ENCODE measurements around the gene RTN4.
A peak's percentile ranks its signal among the peaks of the same experiment; 100 is the strongest.
"Not testable (repeated sequence)": the region's sequence is repeated elsewhere in the genome, so short reads cannot be mapped to it uniquely, and the experiment has no call there.

Gene RTN4

DNA sequence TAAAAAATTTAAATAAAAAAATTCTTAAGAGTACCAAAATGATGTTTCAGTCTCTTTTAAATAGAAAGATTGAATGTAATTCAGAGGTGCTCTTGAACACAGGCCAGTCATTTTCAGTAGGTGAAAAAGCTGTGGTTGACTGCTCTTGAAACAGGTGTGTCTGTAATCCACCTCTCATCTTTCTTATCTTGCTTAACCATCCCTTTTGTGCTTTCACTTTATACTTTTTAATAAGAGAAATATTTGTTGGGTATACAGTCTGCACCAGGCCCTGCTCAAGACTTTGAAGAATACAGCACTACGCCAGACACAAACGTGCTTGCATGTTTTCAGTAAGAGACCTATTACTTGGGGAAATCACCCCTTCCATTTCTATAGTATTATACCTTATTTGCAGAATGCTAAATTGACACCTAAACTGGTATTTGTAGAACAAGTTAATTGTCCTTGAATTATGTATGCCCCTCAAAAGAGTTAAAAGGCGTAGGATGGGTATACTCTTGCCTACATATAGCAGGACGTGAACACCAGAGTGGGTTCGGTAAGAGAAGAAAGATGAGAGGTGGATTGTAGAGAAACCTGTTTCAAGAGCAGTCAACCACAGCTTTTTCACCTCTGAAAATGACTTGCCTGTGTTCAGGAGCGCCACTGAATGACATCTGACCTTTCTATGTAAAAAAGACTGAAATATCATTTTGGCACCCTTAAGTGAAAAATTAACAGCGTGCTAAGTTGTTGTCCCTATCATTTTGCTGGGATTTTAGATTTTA is 4.0 kb upstream of the RTN4 start:
- H3K4me3 ChIP-seq (ENCODE audit: insufficient read depth, low read depth, low read length), result no peak overlapping the region
- no peaks in the 10 kb centered on the region for H3K36me3 ChIP-seq (ENCODE audit: control insufficient read depth, insufficient read depth, low read length)
- H3K27ac ChIP-seq (ENCODE audit: insufficient read depth, low read depth, low read length, poor library complexity, severe bottlenecking), result no peak overlapping the region
- no peaks in the 10 kb centered on the region for H3K9me3 ChIP-seq (ENCODE audit: control insufficient read depth, low read length)
- H3K4me1 ChIP-seq (ENCODE audit: control insufficient read depth, insufficient read depth, low read length), result no peaks in the 10 kb centered on the region
- H3K27me3 ChIP-seq (ENCODE audit: control insufficient read depth, insufficient read depth, low read length, poor library complexity, severe bottlenecking), result no peaks in the 10 kb centered on the region
- WGBS, 2 experiments, result 93 to 98% methylated on average over 7 of the region's 7 CpGs

DNA sequence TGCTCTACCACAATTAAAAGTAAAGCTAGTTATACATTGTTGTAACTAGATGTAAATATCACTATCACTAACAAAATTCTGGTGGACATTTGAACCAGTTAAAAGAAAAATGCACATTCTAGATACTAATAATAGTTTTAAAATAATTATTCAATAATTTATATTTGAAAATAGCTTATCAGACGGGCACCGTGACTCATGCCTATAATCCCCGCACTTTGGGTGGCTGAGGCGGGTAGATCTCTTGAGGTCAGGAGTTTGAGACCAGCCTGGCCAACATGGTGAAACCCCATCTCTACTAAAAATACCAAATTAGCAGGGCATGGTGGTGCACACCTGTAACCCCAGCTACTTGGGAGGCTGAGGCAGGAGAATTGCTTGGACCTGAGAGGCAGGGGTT is 3.0 kb upstream of the RTN4 start:
- not testable (repeated sequence) for H3K9me3 ChIP-seq (ENCODE audit: control insufficient read depth, low read length); H3K27me3 ChIP-seq (ENCODE audit: control insufficient read depth, insufficient read depth, low read length, poor library complexity, severe bottlenecking); H3K27ac ChIP-seq (ENCODE audit: insufficient read depth, low read depth, low read length, poor library complexity, severe bottlenecking); H3K4me3 ChIP-seq (ENCODE audit: insufficient read depth, low read depth, low read length); H3K36me3 ChIP-seq (ENCODE audit: control insufficient read depth, insufficient read depth, low read length); H3K4me1 ChIP-seq (ENCODE audit: control insufficient read depth, insufficient read depth, low read length)
- WGBS, 2 experiments, result 91 to 95% methylated on average over 4 of the region's 4 CpGs

DNA sequence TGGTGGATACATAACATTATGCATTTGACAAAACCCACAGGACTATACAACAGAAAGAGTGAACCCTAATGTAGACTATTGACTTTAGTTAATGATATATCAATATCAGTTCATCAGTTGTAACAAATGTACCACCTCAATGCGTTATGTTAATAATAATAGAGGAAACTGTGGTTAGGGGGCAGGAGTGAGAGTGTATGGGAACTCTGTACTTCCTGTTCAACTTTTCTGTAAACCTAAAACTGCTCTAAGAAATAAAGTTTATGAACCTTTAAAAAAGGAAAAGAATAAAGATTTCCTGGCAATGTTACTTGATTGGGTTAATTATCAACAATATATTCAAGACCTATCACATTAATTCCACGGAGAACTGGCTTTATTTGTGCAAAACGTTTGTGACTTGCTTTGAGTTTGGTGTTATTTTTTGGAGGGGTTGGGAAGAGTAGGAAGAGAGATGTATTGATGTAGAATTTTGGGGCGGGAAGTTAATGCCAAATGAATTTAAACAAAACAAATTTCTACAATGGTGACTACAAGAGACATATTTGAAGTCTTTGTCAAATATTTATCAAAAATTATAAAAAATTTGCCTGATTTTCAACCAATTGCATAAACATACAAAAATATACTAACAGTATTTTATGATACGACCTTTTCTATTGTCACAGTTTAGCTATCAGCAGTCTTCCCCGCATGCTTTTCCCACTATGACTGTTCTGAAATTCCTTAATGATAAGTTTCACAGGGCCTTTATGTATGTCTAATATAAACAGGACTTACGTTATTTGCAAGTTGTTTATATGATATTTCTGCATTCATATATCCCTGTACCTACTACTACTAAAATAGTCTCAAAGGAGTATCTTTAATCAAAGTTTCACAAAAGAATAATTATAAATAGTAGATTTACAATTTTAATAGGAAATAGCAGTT is 2.1 kb upstream of the RTN4 start:
- Histone ChIP-seq H3K4me3 (ENCODE audit: insufficient read depth, low read depth, low read length) (no peak overlapping the region), H3K36me3 (ENCODE audit: control insufficient read depth, insufficient read depth, low read length) (no peaks in the 10 kb centered on the region), H3K9me3 (ENCODE audit: control insufficient read depth, low read length) (no peaks in the 10 kb centered on the region), H3K27me3 (ENCODE audit: control insufficient read depth, insufficient read depth, low read length, poor library complexity, severe bottlenecking) (no peaks in the 10 kb centered on the region), H3K4me1 (ENCODE audit: control insufficient read depth, insufficient read depth, low read length) (peaks cover 5% of the 10 kb centered on the region), H3K27ac (ENCODE audit: insufficient read depth, low read depth, low read length, poor library complexity, severe bottlenecking) (no peak overlapping the region)
- 86 to 95% methylated on average over 4 to 5 of the region's 7 CpGs for WGBS, 2 experiments

DNA sequence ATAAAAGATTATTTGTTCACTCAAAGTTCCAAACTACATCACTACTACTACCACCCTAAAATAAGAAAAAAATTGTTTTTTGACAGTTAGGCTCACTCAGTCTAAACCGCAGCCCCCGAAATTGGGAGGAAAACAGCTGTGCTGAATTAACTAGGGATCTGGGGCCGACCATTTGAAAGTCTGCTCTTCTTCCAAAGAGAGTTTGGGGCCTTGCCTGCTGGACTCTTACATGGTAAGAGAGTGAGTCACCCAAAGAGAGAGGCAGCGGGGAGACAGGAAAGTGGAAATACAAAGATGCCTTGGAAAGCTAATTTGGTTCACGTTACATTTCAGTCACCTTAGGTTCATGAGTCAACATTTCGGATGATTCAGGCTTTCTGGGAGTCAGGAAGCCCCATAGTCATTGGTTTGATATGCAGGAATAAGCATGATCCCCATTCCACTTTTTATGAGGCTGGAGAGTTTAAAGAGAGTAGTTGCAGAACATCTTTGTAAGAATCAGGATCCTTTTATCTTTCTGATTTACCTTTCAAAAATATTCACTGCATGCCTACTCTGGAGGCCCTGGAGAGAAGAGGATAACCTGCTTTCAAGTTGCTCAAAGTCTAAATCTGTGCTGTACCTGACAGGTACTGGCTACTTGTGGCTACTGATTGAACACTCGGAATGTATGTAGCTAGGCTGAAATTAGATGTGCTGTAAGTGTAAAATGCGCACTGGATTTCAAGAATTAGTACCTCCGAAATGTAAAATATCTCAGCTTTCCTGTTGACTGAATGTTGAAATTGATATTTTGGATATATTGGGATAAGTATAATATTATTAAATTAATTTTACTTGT is 995 bp upstream of the RTN4 start:
- Histone ChIP-seq H3K27ac (ENCODE audit: insufficient read depth, low read depth, low read length, poor library complexity, severe bottlenecking) (peak overlapping the region; percentile 85), H3K9me3 (ENCODE audit: control insufficient read depth, low read length) (no peaks in the 10 kb centered on the region), H3K27me3 (ENCODE audit: control insufficient read depth, insufficient read depth, low read length, poor library complexity, severe bottlenecking) (no peaks in the 10 kb centered on the region), H3K4me3 (ENCODE audit: insufficient read depth, low read depth, low read length) (peak overlapping the region; percentile 95), H3K4me1 (ENCODE audit: control insufficient read depth, insufficient read depth, low read length) (peaks cover 5% of the 10 kb centered on the region), H3K36me3 (ENCODE audit: control insufficient read depth, insufficient read depth, low read length) (no peaks in the 10 kb centered on the region)
- 28% methylated on average over 9 of the region's 9 CpGs for WGBS, 2 experiments

DNA sequence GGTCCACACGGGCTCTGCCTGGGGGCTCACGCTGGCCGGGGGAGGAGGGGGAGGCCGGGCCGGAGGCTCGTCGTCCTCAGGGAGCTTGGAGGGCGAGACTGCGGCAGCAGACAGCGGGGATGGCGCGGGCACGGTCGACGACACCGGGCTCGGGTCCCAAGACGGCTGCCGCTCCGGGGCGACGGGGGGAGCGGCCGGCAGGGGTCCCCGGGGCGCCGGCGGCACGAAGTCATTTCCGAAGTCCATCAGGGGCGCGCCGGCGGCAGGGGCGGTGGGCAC is 491 bp downstream of the RTN4 start:
- 0% methylated on average over 35 of the region's 35 CpGs for WGBS, 2 experiments
- H3K4me1 ChIP-seq (ENCODE audit: control insufficient read depth, insufficient read depth, low read length), result peaks cover 5% of the 10 kb centered on the region
- peak overlapping the region; percentile 95 for H3K27ac ChIP-seq (ENCODE audit: insufficient read depth, low read depth, low read length, poor library complexity, severe bottlenecking)

DNA sequence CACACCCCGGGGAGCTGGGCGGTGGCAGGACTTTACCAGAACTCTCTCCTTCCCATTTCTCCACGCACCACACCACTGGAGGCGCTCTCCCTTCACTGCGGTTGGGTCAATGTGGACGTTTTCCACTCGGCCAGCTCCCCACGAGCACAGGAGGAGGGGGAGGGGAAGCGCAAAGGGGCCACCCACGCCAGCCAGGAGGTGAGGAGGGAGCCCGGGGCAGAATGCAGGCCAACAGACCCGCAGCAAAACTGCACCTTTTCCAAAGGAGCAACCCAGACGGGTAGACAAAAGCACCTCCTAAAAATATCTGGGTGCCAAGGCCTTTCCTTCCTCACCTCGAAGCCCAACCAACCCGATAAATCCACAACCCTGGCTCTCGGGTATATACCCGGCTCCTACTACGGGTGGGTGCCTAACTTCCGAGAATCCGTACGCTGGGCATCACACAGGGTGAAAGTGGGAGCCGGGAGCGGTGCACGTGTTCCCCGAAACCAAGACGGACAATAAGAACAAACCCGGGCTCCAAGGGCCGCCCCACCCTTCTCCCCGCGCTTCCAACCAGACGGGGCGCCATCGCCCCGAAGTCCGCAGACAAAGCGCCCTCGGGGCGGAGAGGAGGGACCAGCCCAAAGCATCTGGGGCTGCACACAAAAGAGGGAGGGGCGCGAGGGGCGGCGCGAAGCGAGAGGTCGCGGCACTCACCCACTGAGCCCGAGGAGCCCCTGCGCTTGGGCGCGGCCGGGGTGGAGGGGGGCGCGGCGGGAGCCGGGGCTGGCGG is 1.0 kb downstream of the RTN4 start:
- Histone ChIP-seq H3K36me3 (ENCODE audit: control insufficient read depth, insufficient read depth, low read length) (no peaks in the 10 kb centered on the region), H3K27me3 (ENCODE audit: control insufficient read depth, insufficient read depth, low read length, poor library complexity, severe bottlenecking) (no peaks in the 10 kb centered on the region), H3K9me3 (ENCODE audit: control insufficient read depth, low read length) (no peaks in the 10 kb centered on the region), H3K4me1 (ENCODE audit: control insufficient read depth, insufficient read depth, low read length) (peaks cover 5% of the 10 kb centered on the region), H3K27ac (ENCODE audit: insufficient read depth, low read depth, low read length, poor library complexity, severe bottlenecking) (peak overlapping the region; percentile 95), H3K4me3 (ENCODE audit: insufficient read depth, low read depth, low read length) (peak overlapping the region; percentile 95)
- WGBS, 2 experiments, result 0% methylated on average over 56 of the region's 56 CpGs

More for the DNA sequence above, 491 bp downstream of the RTN4 start:
- no peaks in the 10 kb centered on the region for H3K36me3 ChIP-seq (ENCODE audit: control insufficient read depth, insufficient read depth, low read length)
- no peaks in the 10 kb centered on the region for H3K9me3 ChIP-seq (ENCODE audit: control insufficient read depth, low read length)
- H3K4me3 ChIP-seq (ENCODE audit: insufficient read depth, low read depth, low read length), result peak overlapping the region; percentile 95
- no peaks in the 10 kb centered on the region for H3K27me3 ChIP-seq (ENCODE audit: control insufficient read depth, insufficient read depth, low read length, poor library complexity, severe bottlenecking)

DNA sequence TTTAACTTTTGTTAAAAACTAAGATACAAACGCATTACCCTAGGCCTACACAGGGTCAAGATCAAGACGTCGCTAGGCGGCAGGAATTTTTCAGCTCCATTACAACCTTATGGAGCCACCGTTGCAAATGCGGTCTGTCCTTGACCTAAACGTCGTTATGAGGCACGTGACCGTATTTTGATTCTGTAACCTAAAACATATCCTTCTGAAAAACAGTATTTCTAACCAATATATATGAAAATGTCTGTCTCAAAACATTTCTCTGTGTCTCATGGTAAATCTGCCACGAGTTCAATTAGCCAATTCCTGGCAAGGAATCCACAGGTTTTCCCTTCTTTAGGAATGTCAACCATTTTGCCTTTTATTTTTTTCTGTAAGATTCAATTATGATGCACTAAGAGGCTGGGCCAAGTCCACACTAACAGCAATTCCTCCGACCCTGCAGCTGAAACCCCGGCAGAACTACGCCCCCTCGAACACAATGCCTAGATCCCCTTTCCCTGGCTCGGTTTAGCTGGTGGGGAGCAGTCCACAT is 1.7 kb downstream of the RTN4 start:
- Histone ChIP-seq H3K27me3 (ENCODE audit: control insufficient read depth, insufficient read depth, low read length, poor library complexity, severe bottlenecking) (no peaks in the 10 kb centered on the region), H3K27ac (ENCODE audit: insufficient read depth, low read depth, low read length, poor library complexity, severe bottlenecking) (peak overlapping the region; percentile 95), H3K4me3 (ENCODE audit: insufficient read depth, low read depth, low read length) (peak overlapping the region; percentile 95), H3K36me3 (ENCODE audit: control insufficient read depth, insufficient read depth, low read length) (no peaks in the 10 kb centered on the region), H3K9me3 (ENCODE audit: control insufficient read depth, low read length) (no peaks in the 10 kb centered on the region), H3K4me1 (ENCODE audit: control insufficient read depth, insufficient read depth, low read length) (peaks cover 5% of the 10 kb centered on the region)
- WGBS, 2 experiments, result 0 to 2% methylated on average over 16 of the region's 16 CpGs

DNA sequence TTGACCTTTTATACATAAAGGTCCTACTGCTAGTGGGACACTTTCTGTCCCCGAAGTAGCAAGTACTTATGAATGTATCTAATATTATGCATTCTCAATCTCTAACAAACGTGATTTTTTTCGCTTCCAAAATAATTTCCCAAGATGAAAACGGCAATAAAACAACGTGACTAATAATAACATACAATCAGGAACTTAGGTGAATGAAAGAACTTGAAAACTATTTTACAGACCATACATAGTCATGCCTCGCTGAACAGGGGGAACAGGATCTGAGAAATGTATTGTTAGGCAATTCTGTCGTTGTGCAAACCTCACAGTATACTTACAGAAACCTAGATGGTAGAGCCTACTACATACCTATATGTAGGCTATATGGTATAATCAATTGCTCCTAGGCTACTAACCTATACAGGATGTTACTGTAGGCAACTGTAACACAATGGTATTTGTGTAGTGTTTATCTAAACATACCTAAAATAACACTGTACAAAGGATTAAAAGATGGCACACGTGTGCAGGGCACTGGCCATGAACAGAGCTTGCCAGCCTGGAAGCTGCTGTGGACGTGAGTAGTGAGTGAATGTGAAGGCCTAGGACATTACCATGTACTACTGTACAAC is 2.5 kb downstream of the RTN4 start:
- peak overlapping the region; percentile 95 for H3K4me3 ChIP-seq (ENCODE audit: insufficient read depth, low read depth, low read length)
- H3K9me3 ChIP-seq (ENCODE audit: control insufficient read depth, low read length), result no peaks in the 10 kb centered on the region
- no peaks in the 10 kb centered on the region for H3K27me3 ChIP-seq (ENCODE audit: control insufficient read depth, insufficient read depth, low read length, poor library complexity, severe bottlenecking)
- H3K4me1 ChIP-seq (ENCODE audit: control insufficient read depth, insufficient read depth, low read length), result peaks cover 5% of the 10 kb centered on the region
- WGBS, 2 experiments, result 58 to 75% methylated on average over 6 to 9 of the region's 9 CpGs
- no peaks in the 10 kb centered on the region for H3K36me3 ChIP-seq (ENCODE audit: control insufficient read depth, insufficient read depth, low read length)
- H3K27ac ChIP-seq (ENCODE audit: insufficient read depth, low read depth, low read length, poor library complexity, severe bottlenecking), result no peak overlapping the region

DNA sequence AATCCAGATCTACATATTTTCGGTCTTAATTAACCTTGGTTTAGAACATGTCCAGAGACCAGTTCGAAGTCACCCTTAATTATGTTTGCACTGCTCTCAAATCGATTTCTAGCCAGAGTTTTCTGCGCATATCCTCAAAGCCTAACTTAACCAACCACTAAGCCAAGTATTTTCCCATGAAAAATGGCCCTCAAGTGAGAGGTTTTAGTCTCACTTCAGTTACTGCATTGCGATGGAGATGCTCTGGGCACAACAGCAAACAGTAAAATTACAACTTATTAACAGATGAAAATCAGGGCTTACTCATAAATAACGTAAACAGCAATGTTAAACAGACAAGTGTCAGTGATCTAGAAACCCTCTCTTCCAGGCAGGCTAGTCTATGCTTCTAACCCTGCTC is 4.5 kb downstream of the RTN4 start:
- 88 to 91% methylated on average over 6 of the region's 6 CpGs for WGBS, 2 experiments
- no peak overlapping the region for H3K4me3 ChIP-seq (ENCODE audit: insufficient read depth, low read depth, low read length)
- no peaks in the 10 kb centered on the region for H3K27me3 ChIP-seq (ENCODE audit: control insufficient read depth, insufficient read depth, low read length, poor library complexity, severe bottlenecking)
- no peaks in the 10 kb centered on the region for H3K9me3 ChIP-seq (ENCODE audit: control insufficient read depth, low read length)
- H3K36me3 ChIP-seq (ENCODE audit: control insufficient read depth, insufficient read depth, low read length), result no peaks in the 10 kb centered on the region
- no peak overlapping the region for H3K27ac ChIP-seq (ENCODE audit: insufficient read depth, low read depth, low read length, poor library complexity, severe bottlenecking)
- peaks cover 5% of the 10 kb centered on the region for H3K4me1 ChIP-seq (ENCODE audit: control insufficient read depth, insufficient read depth, low read length)

Measured in ectodermal cell (in vitro differentiated cells).